GM06990 (cell line): ENCODE measurements around the gene TCAIM.

ENCODE experiments used
- DNase-seq: peaks from one replicate; pipeline ENCODE4 v3.0.0-alpha.2; 2011; ENCODE audit not compliant: insufficient read length; ENCODE audit errors: extremely low read depth
- H3K27me3 ChIP-seq: replicated peaks from 2 replicates; pipeline ENCODE4 v1.6.0; 2011; ENCODE audit warnings: low read length; ENCODE audit not compliant: control insufficient read depth, insufficient read depth
- H3K36me3 ChIP-seq: 2 replicates; pipeline ENCODE4 v1.5.1; 2011; ENCODE audit warnings: low read length; ENCODE audit not compliant: control insufficient read depth, insufficient read depth
- H3K4me3 ChIP-seq: replicated peaks from 2 replicates; pipeline ENCODE4 v1.5.1; 2011; ENCODE audit warnings: low read depth, mild to moderate bottlenecking, control low read depth, low read length
- TF ChIP-seq, protein P1 (sequence below): IDR thresholded peaks from 2 replicates; pipeline ENCODE4 v1.5.1; 2011; ENCODE audit warnings: low read length, control low read depth, mild to moderate bottlenecking, inconsistent platforms; ENCODE audit not compliant: insufficient read depth, poor library complexity, severe bottlenecking

TCAIM gene

DNA sequence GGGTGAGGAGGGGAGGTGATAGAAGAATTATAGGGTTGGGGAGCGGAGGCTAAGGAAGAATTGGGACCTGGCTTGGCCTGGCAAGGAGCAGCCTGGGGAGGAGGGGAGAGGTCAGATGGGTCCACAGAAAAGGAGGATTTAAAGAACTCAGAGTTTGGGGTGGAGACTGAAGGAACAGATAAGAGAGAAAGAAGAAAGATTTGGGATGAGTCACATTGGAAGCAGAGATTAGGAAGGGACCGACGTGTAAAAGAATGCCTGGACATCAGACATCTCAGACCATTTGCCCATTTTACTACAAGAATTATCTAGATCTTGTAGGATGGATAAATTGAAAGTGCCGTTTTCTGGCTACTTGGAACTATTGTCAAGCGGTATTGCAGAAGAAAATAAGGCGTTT is 10.4 kb downstream of the TCAIM start:
- Histone ChIP-seq H3K36me3 (no peaks in the 10 kb centered on the region), H3K4me3 (no peak overlapping the region), H3K27me3 (no peaks in the 10 kb centered on the region)
- no peak for DNase-seq
- TF ChIP-seq, protein P1, sequence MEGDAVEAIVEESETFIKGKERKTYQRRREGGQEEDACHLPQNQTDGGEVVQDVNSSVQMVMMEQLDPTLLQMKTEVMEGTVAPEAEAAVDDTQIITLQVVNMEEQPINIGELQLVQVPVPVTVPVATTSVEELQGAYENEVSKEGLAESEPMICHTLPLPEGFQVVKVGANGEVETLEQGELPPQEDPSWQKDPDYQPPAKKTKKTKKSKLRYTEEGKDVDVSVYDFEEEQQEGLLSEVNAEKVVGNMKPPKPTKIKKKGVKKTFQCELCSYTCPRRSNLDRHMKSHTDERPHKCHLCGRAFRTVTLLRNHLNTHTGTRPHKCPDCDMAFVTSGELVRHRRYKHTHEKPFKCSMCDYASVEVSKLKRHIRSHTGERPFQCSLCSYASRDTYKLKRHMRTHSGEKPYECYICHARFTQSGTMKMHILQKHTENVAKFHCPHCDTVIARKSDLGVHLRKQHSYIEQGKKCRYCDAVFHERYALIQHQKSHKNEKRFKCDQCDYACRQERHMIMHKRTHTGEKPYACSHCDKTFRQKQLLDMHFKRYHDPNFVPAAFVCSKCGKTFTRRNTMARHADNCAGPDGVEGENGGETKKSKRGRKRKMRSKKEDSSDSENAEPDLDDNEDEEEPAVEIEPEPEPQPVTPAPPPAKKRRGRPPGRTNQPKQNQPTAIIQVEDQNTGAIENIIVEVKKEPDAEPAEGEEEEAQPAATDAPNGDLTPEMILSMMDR, result no peak

DNA sequence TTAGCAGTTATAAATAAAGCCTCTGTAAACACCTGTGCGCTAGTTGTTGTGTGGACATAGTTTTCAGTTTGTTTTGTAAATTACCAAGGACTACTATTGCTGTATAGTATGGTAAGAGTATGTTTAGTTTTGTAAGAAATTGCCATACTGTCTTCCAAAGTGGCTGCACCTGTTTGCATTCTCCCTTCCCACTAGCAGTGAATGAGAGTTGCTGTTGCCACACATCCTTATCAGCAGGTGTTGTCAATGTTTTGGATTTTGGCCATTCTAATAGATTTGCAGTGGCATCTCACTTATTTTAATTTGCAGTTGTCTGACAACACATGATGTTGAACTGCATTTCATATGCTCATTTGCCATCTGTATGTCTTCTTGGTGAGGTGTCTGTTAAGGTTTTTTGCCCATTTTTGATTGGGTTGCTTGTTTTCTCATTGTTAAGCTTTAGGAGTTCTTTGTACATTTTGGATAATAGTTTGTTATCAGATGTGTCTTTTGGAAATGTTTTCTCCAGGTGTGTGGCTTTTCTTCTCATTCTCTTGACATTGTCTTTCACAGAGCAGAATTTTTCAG is 14.9 kb downstream of the TCAIM start:
- TF ChIP-seq, protein P1, result no peak
- no peak overlapping the region for H3K4me3 ChIP-seq
- H3K27me3 ChIP-seq, result no peaks in the 10 kb centered on the region
- no peak for DNase-seq
- no peaks in the 10 kb centered on the region; the same call in 1 of the 2 replicates for H3K36me3 ChIP-seq

DNA sequence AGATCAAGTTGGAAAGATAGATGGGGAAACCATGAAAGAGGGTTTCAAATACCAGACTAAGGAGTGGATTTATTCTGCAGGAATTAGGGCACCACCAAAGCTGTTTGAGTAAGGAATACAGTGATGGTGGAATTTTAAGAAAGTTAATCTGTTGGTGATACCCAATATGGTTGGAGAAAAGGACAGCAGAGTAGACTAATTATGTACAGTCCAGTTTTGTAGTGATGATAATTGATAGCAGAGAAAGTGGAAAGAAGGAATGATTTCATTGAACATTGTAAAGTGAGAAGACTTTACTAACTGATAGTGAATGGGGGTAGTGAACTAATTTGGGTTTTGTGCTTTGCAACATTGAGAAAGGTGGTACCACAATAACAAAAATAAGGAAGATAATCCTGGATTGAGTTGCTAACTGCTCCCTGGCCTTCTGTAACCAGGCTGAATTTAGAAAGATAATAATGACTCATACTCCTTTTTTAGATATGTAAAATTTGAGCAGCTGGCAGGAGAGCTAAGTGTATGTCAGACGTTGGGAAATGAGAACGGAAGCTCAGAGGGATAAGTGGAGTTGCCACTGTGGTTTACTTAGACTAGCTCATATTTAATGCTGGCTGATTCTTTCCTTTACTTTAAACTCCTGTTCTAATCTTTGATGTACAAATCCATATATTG is 16.9 kb downstream of the TCAIM start:
- DNase-seq, result no peak
- Histone ChIP-seq H3K36me3 (no peaks in the 10 kb centered on the region; the same call in 1 of the 2 replicates), H3K4me3 (no peak overlapping the region), H3K27me3 (no peaks in the 10 kb centered on the region)
- TF ChIP-seq, protein P1, result no peak

DNA sequence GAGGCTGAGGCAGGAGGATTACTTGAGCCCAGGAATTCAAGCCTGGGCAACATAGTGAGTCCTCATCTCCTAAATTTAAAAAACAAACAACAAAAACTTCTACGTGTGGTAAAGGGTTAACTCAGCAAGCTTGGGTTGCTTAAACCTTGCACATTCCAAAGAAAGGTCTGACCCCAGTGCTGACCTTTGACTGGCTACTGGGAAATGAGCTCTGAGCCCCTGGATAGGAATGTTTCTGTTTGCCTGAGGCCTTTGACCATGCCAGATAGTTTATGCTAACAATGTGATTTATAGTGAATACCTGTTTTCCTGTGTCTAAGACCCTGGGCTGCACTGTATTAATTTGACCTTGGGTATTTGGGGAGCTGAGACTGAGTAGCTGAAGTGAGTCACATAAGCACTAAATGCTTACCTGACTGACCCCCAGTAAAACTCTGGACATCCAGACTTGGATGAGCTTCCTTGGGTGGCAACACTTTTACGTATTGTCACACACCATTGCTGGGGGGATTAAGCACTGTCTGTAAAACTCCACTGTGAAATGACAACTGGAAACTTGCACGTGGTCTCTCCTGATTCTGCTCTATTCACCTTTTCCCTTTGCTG is 20.7 kb downstream of the TCAIM start:
- TF ChIP-seq, protein P1, result no peak
- Histone ChIP-seq H3K27me3 (no peaks in the 10 kb centered on the region), H3K4me3 (no peak overlapping the region), H3K36me3 (no peaks in the 10 kb centered on the region; the same call in 1 of the 2 replicates)
- DNase-seq, result no peak

DNA sequence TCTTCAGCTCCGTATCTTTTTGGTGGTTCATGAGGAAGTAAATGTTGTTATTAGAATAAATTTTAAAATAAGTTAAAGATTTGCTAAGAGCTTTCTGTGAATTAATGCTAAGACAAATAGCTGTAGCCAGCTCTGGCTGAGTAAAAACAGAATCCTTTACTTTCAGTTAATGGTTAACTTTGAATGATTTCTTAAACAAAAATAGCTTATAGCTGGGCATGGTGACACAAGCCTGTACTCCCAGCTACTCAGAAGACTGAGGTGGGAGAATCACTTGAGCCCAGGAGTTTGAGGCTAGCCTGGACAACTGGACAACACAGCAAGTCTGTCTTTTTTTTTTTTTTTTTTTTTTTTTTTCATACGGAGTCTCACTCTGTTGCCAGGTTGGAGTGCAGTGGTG is 25.0 kb downstream of the TCAIM start:
- no peak for DNase-seq
- Histone ChIP-seq H3K27me3 (no peaks in the 10 kb centered on the region), H3K4me3 (no peak overlapping the region), H3K36me3 (no peaks in the 10 kb centered on the region; the same call in none of the 2 replicates)
- TF ChIP-seq, protein P1, result no peak
